GM21576 (cell line): ENCODE data around the gene GPRIN2.
"Not testable (repeated sequence)": the region's sequence is repeated elsewhere in the genome, so short reads cannot be mapped to it uniquely, and the experiment has no call there.

Source experiments
- ATAC-seq: cut with Tn5 transposase; IDR thresholded peaks from one replicate; pipeline ENCODE4 v1.9.1; 2021; ENCODE audit warnings: mild to moderate bottlenecking, moderate library complexity; ENCODE audit not compliant: unreplicated experiment

Gene GPRIN2

GRCh38 chr10:46538155-46538554 lies 18.3 kb downstream of the GPRIN2 start:
- ATAC-seq: no peak

GRCh38 chr10:46537309-46537708 lies 19.1 kb downstream of the GPRIN2 start:
- ATAC-seq: no peak

GRCh38 chr10:46536781-46537180 lies 19.7 kb downstream of the GPRIN2 start:
- no peak for ATAC-seq

GRCh38 chr10:46536171-46536570 lies 20.3 kb downstream of the GPRIN2 start:
- ATAC-seq: no peak

GRCh38 chr10:46534828-46535524 lies 21.5 kb downstream of the GPRIN2 start:
- ATAC-seq: no peak

GRCh38 chr10:46532256-46532655 lies 24.2 kb downstream of the GPRIN2 start:
- ATAC-seq: not testable (repeated sequence)

- ATAC-seq: no peak
These were observed 25.9 kb downstream of the GPRIN2 start for GRCh38 chr10:46530249-46531186.

- not testable (repeated sequence) for ATAC-seq
These were observed 26.7 kb downstream of the GPRIN2 start for GRCh38 chr10:46529742-46530141.

- no peak for ATAC-seq
These were observed 27.5 kb downstream of the GPRIN2 start for GRCh38 chr10:46528675-46529615.

GRCh38 chr10:46528171-46528671 lies 28.2 kb downstream of the GPRIN2 start:
- ATAC-seq: no peak

GRCh38 chr10:46527241-46527811 lies 29.1 kb downstream of the GPRIN2 start:
- ATAC-seq: no peak

- ATAC-seq: no peak
These were observed 29.8 kb downstream of the GPRIN2 start for GRCh38 chr10:46526682-46527038.

- no peak for ATAC-seq
These were observed 30.4 kb downstream of the GPRIN2 start for GRCh38 chr10:46525824-46526681.

GRCh38 chr10:46525177-46525823 lies 31.2 kb downstream of the GPRIN2 start:
- ATAC-seq: no peak

- no peak for ATAC-seq
These were observed 31.8 kb downstream of the GPRIN2 start for GRCh38 chr10:46524472-46525176.

GRCh38 chr10:46523962-46524471 lies 32.4 kb downstream of the GPRIN2 start:
- no peak for ATAC-seq

- no peak for ATAC-seq
These were observed 33.1 kb downstream of the GPRIN2 start for GRCh38 chr10:46523119-46523961.
